Lower lobe of right lung (tissue), 2 donors: ENCODE measurements around the gene THSD4. TPM values are rescaled to one million over a fixed set of nuclear protein-coding genes. Genes with fewer than 3 reads are reported as not detected.
A peak's percentile ranks its signal among the peaks of the same experiment; 100 is the strongest.

ENCODE experiments used
- ATAC-seq, 2 donors: fragments of 200-7000 bp; cut with Tn5 transposase; one replicate each; pipeline ENCODE4 v1.9.1; 2020 to 2022; ENCODE audit warnings: mild to moderate bottlenecking in 2 of 2, moderate library complexity in 2 of 2
- DNase-seq: peaks from one replicate; pipeline ENCODE4 v3.0.0-alpha.2; 2020
- H3K27ac ChIP-seq: fragments of 200-600 bp; one replicate; pipeline ENCODE4 v1.8.0; 2022
- H3K27me3 ChIP-seq: fragments of 200-600 bp; one replicate; pipeline ENCODE4 v1.8.0; 2022; ENCODE audit warnings: low read depth
- H3K36me3 ChIP-seq: fragments of 200-600 bp; one replicate; pipeline ENCODE4 v1.8.0; 2022; ENCODE audit warnings: mild to moderate bottlenecking
- H3K4me1 ChIP-seq: fragments of 200-600 bp; one replicate; pipeline ENCODE4 v1.8.0; 2022
- H3K4me3 ChIP-seq: fragments of 200-600 bp; one replicate; pipeline ENCODE4 v1.8.0; 2022; ENCODE audit warnings: mild to moderate bottlenecking
- H3K9me3 ChIP-seq: fragments of 200-600 bp; one replicate; pipeline ENCODE4 v1.8.0; 2022
- intact Hi-C: fragments of 100-400 bp; cut with DNase I; formaldehyde crosslinking; loops from one replicate; pipeline ENCODE4 v1.11.0; 2022
- total RNA-seq: library from RNA; stranded (reverse); fragmentation: NEBNext Ultra II Directional; extraction: Animal tissue kit (Norgen Biotek cat#: 25700); gene quantifications from one replicate; pipeline ENCODE4 v1.2.1, GENCODE V29; 2021
- TF ChIP-seq, protein P1 (sequence below): fragments of 200-600 bp; IDR thresholded peaks from one replicate; pipeline ENCODE4 v1.8.0; 2022; ENCODE audit warnings: antibody characterized with exemption, mild to moderate bottlenecking
- donor health status: DM: no; HTN: yes; CAD: no; lungs with severe emphysema.

The THSD4 gene
- total RNA-seq, 1 donor from 2014 or later: 18.2 TPM

DNA sequence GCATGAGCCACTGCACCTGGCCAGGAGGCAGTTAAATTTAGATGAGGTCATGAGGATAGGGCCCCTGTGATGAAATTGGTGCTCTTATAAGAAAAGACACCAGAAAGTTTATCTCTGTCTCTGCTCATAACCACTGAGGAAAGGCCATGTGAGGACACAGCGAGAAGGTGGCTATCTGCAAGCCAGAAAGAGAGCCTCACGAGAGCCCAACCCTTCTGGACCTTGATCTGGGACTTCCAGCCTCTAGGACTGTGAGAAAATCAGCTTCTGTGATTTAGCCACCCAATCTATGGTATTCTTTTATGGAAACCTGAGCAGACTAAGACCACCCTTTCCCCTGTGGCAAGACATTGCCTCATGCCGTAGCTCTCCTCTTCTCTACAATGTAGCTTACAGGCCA is 337.6 kb downstream of the THSD4 start:
- no peaks in the 10 kb centered on the region for H3K27me3 ChIP-seq
- no peak for DNase-seq
- no peak overlapping the region for H3K27ac ChIP-seq
- H3K9me3 ChIP-seq: no peaks in the 10 kb centered on the region
- peaks cover 14% of the 10 kb centered on the region for H3K4me1 ChIP-seq
- TF ChIP-seq, protein P1, sequence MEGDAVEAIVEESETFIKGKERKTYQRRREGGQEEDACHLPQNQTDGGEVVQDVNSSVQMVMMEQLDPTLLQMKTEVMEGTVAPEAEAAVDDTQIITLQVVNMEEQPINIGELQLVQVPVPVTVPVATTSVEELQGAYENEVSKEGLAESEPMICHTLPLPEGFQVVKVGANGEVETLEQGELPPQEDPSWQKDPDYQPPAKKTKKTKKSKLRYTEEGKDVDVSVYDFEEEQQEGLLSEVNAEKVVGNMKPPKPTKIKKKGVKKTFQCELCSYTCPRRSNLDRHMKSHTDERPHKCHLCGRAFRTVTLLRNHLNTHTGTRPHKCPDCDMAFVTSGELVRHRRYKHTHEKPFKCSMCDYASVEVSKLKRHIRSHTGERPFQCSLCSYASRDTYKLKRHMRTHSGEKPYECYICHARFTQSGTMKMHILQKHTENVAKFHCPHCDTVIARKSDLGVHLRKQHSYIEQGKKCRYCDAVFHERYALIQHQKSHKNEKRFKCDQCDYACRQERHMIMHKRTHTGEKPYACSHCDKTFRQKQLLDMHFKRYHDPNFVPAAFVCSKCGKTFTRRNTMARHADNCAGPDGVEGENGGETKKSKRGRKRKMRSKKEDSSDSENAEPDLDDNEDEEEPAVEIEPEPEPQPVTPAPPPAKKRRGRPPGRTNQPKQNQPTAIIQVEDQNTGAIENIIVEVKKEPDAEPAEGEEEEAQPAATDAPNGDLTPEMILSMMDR: no peak
- intact Hi-C loops: no loop called here
- no peak for ATAC-seq
- H3K4me3 ChIP-seq: no peak overlapping the region
- no peaks in the 10 kb centered on the region for H3K36me3 ChIP-seq

DNA sequence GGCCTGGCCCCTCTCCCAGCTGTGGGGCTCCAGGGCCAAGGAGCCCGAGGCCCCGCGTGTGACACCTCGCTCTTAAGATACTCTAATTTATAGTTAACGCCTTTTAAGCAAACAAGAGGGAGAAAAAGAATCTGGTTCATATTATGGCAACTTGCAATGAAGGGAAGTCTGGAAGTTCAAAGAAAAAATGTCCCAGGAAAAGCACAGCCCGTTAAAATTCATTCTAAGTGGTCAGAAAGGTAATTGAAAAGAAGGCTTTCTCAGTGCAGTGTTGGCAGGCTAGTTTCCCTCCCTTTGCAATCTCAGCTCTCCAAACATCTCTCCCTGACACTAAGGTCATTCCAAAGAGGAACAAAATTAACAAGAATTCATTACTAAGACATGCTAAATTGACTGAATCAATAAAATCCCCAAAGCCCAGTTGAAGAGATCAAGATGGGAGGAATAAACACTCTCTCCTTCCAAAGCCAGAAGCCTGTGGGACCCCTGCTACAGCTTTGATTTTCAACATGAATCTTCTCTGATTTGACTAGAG is 339.3 kb downstream of the THSD4 start:
- DNase-seq: no peak
- Histone ChIP-seq H3K36me3 (no peaks in the 10 kb centered on the region), H3K9me3 (no peaks in the 10 kb centered on the region), H3K4me1 (peaks cover 4% of the 10 kb centered on the region), H3K4me3 (no peak overlapping the region), H3K27ac (no peak overlapping the region), H3K27me3 (no peaks in the 10 kb centered on the region)
- TF ChIP-seq, protein P1: no peak
- no peak for ATAC-seq
- intact Hi-C loops: no loop called here

- Histone ChIP-seq H3K27ac (no peak overlapping the region), H3K4me3 (no peak overlapping the region), H3K36me3 (no peaks in the 10 kb centered on the region), H3K9me3 (no peaks in the 10 kb centered on the region), H3K4me1 (peaks cover 4% of the 10 kb centered on the region), H3K27me3 (no peaks in the 10 kb centered on the region)
- TF ChIP-seq, protein P1: no peak
- DNase-seq (no peak), ATAC-seq (peak in 1 of 2 donors; percentile 38)
- intact Hi-C loops: no loop called here
These were observed 339.8 kb downstream of the THSD4 start for GRCh38 chr15:71455107-71455506.

DNA sequence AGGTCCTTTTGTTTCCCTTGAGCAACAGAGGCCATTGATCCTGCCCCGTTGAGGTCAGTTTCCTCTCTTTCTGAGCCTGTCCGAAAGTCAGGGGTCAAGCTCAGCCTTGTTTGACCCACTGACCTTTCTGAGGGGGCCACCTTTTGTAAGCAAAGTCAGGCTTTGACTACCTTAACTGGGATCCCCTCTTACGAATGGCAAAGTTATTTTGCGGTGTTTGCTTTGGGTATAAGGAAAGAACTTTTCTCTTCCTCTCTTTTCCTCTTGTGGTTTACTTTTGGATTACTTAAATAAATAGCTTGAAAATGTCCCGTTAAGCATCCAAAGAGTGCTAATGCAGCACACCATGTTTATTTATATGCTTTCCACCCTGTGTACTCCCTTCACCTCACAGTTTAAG is 340.6 kb downstream of the THSD4 start:
- Histone ChIP-seq H3K4me1 (peaks cover 4% of the 10 kb centered on the region), H3K36me3 (no peaks in the 10 kb centered on the region), H3K27ac (no peak overlapping the region), H3K27me3 (no peaks in the 10 kb centered on the region), H3K9me3 (no peaks in the 10 kb centered on the region), H3K4me3 (no peak overlapping the region)
- no peak for DNase-seq
- intact Hi-C loops: no loop called here
- TF ChIP-seq, protein P1: no peak
- ATAC-seq: no peak

DNA sequence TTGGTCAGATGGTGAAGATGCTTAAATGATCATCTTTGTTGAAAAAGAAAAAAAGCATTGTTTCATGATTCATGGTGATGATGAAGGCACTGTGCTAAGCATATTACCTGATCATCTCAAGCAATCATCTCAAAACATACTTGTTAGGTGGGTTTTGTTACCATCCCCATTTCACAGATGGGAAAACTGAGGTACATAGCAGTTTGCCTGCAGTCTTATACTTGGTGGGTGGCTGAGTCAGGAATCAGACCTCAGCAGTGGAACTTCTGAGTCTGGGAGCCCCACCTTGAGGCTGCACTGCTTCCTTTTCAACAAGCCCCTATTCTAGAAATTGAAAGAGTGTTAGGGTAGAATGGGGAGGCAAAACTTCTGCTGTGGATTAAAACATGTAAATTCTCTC is 341.1 kb downstream of the THSD4 start:
- DNase-seq (no peak), ATAC-seq (no peak)
- no peaks in the 10 kb centered on the region for H3K9me3 ChIP-seq
- peaks cover 4% of the 10 kb centered on the region for H3K4me1 ChIP-seq
- H3K36me3 ChIP-seq: no peaks in the 10 kb centered on the region
- TF ChIP-seq, protein P1: no peak
- H3K4me3 ChIP-seq: no peak overlapping the region
- H3K27ac ChIP-seq: no peak overlapping the region
- H3K27me3 ChIP-seq: no peaks in the 10 kb centered on the region
- intact Hi-C loops: no loop called here

DNA sequence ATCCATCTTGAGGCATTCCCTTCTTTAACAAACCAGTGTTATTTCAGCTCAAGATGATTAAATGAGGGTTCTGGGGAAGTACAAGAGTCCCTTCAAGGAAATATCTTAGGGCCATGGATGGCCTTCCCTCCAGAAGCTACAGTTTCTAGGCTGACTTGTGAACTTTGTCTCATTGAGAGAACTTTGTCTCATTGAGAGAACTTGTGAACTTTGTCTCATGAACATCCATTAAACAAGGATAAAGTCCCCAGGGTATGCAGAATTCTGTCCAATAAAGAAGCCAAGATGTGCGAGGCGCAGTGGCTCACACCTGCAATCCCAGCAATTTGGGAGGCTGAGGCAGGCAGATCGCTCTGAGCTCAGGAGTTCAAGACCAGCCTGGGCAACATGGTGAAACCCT is 341.5 kb downstream of the THSD4 start:
- TF ChIP-seq, protein P1: no peak

More for the DNA sequence above, 341.5 kb downstream of the THSD4 start:
- Histone ChIP-seq H3K27me3 (no peaks in the 10 kb centered on the region), H3K4me3 (no peak overlapping the region), H3K27ac (no peak overlapping the region), H3K36me3 (no peaks in the 10 kb centered on the region), H3K9me3 (no peaks in the 10 kb centered on the region), H3K4me1 (peaks cover 4% of the 10 kb centered on the region)
- ATAC-seq: no peak
- no peak for DNase-seq
- intact Hi-C loops: no loop called here
